Stimulated activated CD4-positive, alpha-beta T cell treated with anti-CD3 and anti-CD28 coated beads, TNF-alpha, amount 100 ng/mL, for 48 hours (primary cell): ENCODE results near the gene EED.
A peak's percentile ranks its signal among the peaks of the same experiment; 100 is the strongest.
"Not testable (repeated sequence)": the region's sequence is repeated elsewhere in the genome, so short reads cannot be mapped to it uniquely, and the experiment has no call there.

Source experiments
- DNase-seq, 3 donors: peaks; one replicate each; pipeline ENCODE4 v3.0.0-alpha.2; 2020; ENCODE audit warnings: low read depth in 3 of 3

The EED gene

DNA sequence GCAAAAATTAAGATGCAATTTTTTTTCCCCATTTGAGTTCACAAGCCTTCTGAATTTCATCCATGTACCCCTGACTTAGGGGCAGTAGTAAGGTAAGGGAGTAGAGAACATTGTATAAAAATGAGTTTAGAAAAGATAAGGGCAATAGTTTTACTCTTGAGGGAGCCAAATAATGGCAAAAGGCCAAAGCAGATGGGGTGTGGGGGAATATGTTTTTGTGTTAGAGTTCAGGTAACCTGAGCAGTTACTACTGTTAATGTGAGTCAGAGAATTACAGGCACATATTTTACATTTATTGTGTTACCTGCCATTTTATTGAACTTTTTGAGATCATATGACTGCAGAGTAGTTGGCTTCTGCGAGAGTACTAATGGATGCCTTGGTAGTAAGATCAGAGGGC lies 3.1 kb downstream of the EED start:
- DNase-seq, result no peak

GRCh38 chr11:86248609-86249008 lies 4.1 kb downstream of the EED start:
- no peak for DNase-seq

DNA sequence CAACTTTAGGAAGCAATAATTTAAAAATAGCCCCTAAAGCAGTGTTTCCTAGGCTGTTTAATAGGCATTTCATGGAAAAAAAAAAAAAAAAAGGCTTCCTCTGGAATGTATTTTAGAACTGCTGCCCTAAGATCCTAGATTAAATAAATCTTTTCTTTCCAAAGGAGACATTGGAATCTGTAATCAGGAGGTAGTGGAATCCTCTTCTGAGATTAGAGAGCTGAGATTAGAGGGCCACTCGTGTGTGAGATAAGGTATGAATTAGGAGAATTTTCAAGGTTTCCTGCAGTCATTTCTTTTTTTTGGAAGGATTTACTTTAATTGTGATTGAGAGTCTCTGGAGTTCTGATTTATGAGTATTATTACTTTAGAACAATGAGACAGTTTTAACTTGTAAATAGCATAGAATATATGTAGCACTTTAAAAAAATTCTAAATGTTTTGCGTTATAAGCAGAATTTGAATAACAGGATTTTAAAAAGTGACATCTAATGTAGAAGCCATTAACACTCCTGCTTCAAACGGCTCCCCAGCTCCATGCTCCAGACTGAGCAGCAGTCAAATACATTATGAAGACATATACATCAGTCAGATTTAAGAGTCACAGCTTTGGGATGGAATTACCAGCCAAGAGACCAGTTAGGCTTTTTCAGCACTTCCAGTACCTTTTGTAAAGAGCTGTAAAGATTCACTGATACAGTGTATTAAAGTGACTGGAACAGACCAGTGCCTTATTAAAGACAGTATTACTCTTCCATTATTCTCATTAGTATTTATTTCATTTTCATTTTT lies 5.0 kb downstream of the EED start:
- no peak for DNase-seq

DNA sequence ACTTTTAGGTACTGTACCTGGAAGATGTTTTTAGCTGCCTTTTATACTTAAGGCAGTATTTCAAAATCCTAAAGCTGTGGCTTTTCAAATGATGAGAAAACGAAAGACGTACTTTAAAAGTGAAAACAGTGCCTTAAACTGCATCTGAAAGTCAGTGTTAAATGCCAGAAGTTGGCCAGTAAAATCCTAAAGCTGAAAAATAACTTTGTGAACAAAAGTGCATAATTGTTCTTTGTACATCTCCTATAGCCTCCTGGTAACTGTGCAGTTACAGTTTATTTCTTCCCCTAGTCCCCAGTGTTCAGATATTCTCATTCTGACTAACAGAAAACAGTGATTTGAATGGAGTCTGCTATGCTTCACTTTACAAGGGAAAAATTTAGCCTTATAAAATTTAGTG lies 6.8 kb downstream of the EED start:
- DNase-seq, result no peak

- no peak for DNase-seq
Measured at GRCh38 chr11:86255896-86256295, 11.3 kb downstream of the EED start.

GRCh38 chr11:86256608-86257007 lies 12.1 kb downstream of the EED start:
- DNase-seq, result no peak

GRCh38 chr11:86257446-86257845 lies 12.9 kb downstream of the EED start:
- no peak for DNase-seq

DNA sequence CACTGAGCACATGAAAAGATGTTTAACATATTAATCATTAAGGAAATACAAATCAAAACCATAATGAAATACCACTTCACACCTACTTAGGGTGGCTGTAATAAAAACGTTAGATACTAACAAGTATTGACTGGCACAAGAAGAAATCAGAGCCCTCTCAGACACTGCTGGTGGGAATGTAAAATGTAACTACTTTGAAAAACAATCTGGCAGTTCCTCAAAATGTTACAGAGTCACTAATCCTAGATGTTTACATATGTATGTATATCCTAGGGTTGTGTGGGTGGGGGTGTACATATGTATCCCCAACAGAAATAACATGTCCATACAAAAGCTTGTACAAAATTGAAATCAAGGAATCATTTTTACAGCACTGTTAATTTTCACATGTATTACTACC lies 15.2 kb downstream of the EED start:
- DNase-seq, result no peak

GRCh38 chr11:86261328-86261727 lies 16.8 kb downstream of the EED start:
- DNase-seq, result no peak

DNA sequence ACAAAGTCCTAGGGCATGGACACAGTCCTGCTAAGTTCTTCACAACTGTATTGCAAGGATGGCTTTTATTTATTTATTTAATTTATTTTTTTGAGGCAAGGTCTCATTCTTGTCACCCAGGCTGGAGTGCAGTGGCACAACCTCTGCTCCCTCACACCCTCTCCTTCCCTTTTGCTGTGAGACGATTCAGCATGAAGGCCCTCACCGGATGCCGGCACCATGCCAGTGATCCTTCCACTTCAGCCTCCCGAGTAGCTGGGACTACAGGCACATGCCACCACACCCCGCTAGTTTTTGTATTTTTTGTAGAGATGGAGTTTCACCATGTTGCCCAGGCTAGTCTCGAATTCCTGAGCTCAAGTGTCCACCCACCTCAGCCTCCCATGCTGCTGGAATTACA lies 17.8 kb downstream of the EED start:
- DNase-seq, result no peak

DNA sequence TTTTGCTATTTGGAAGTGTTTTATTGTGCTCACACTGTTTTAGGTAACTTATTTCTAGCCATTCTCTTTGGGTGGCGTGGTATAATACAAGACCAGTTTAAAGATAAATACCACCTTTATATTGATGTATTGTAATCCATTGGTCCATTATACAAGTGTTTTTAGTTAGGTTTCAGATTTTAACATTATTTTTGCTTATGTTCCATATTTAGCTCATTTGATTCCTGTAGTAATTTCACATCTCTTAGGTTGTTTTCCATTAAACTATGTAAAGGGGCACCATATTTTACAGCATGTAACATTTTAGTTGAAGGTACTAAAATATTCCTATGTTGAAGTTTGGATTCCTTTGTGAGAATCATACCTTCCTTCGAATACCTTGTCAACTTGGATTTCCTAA lies 20.1 kb downstream of the EED start:
- DNase-seq, result no peak

DNA sequence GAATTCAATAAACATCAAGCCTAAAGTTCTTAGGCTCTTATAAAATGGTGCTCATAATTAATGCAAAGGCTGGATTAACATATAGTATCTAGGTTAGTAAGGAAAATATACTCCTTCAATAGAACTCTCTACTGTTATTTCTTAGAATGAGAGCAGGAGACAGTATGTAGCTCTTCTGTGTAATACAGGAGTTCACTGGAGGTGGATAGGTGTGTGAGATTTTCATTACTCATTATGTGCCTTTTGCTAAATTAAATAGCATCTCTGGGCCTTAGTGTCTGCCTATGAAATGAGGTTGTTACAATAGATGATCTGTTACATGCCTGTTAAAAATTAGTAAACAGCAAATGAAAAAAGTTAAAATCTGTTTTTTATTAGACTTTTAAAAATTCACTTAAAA lies 20.6 kb downstream of the EED start:
- no peak for DNase-seq

GRCh38 chr11:86269645-86270044 lies 25.1 kb downstream of the EED start:
- no peak for DNase-seq

DNA sequence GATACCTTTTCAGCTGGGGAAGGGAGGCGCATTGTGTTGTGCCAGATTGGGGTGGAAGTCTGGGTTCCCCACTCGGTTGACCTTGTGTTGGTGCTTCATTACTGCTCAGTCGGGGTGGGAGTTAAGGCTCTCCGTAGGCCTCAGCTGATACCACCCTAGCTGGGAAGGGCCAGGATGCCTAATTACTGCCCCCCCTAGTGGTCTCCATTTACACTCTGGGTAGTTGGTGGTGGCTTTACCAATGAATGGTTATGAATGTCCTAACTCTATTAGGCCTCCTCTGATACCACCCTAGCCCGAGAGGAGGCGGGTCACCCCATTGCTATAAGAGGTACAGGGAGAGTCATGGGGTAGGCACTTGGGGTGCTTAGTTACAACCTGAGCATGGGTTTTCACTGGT lies 29.9 kb downstream of the EED start:
- DNase-seq, result no peak

DNA sequence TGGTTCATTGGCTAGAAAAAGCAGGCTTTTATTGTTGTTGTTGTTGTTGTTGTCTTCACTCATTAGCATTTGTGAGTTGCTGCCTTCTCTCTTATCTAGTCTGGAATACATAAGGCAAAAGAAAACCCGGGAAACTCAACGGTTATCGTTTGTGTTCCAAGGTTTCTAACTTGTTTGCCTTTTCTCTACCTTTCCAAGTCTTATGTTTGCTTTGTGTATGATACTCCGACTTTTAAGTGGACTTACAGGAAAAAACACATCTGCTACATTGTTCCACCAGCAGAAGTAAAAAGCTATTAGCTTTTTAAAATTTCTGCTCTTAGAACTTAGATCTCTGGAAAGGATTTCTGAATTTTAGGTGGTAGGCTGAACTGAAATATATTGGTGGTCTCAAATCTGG lies 30.4 kb downstream of the EED start:
- DNase-seq, result no peak

GRCh38 chr11:86275493-86276370 lies 31.2 kb downstream of the EED start:
- DNase-seq, result no peak

DNA sequence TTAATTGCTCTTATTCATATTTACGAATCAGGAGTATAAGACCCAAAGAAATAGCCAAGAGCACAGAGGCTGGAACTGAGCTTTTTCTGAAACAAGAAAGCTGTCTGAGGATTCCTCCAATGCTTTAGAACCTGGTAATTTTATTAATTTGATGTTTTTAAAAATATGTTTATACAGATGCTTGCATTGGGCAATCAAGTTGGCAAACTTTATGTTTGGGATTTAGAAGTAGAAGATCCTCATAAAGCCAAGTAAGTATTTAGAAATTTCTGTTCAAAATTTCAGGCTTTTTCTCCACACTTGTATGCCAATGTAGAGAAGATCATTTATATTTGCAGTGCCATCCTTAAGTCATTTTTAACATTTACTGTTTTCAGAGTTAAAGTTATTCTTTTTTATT lies 33.2 kb downstream of the EED start:
- DNase-seq, result no peak

DNA sequence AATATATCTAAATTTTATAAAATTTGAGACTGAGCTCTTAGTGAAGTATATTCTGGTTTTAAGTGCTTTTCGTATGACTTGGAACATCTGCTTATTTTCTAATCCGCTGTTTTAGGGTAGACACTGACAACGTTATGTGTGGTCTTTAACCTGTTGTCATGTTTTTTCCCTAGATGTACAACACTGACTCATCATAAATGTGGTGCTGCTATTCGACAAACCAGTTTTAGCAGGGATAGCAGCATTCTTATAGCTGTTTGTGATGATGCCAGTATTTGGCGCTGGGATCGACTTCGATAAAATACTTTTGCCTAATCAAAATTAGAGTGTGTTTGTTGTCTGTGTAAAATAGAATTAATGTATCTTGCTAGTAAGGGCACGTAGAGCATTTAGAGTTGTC lies 33.7 kb downstream of the EED start:
- DNase-seq, result no peak

DNA sequence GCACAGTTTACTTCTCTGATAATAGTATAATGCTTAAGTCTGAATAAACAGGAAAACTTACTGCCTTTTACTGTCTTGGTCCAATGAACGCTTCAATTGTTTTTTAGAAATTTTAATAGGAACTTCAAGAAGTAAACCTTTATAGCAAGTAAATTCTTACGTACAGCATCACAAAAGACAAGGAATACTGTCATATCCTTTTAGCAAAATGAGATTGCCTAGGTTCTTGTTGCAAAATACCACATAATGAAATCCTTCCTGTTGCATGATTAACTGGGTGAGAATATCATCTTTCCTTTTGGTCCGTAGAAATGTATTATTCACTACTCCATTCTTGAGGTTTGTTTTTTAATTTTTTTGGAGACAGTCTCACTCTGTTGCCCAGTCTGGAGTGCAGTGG lies 35.2 kb downstream of the EED start:
- no peak for DNase-seq

- DNase-seq, result no peak
Measured at GRCh38 chr11:86287468-86287796, 42.9 kb downstream of the EED start.

DNA sequence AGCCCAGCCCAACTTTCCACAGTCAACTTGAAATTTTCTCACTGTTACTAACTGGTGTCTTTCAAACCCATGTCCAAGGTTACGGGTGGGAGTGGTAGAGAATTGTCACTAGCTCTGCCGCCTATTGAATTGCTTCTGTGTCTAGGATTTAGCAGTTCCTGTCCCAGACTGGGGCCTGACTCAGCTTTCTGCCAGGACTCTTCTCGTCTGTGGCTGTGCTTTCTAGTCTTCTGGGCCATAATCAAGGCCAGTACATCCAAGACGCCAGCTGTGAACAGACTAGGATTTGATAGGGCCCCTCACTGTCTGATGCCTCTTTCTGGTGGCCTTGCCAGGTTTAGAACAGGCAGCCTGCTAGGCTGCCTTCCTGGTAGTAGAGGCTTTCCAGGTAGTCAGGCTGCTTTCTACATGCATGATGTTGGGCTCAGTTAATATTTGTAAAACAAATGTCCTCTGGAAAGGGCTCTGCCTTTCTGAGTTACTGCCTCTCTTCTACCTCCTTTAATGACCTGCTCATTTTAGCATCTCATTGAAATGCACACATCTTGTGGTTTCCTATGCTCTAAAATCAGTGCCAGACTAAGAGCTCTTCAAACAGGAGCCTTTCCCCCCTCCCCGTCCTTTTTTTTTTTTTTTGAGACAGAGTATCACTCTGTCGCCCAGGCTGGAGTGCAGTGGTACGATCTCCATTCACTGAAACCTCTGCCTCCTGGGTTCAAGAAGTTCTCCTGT lies 44.4 kb downstream of the EED start:
- DNase-seq, result peak in 1 of 3 donors; percentile 28

DNA sequence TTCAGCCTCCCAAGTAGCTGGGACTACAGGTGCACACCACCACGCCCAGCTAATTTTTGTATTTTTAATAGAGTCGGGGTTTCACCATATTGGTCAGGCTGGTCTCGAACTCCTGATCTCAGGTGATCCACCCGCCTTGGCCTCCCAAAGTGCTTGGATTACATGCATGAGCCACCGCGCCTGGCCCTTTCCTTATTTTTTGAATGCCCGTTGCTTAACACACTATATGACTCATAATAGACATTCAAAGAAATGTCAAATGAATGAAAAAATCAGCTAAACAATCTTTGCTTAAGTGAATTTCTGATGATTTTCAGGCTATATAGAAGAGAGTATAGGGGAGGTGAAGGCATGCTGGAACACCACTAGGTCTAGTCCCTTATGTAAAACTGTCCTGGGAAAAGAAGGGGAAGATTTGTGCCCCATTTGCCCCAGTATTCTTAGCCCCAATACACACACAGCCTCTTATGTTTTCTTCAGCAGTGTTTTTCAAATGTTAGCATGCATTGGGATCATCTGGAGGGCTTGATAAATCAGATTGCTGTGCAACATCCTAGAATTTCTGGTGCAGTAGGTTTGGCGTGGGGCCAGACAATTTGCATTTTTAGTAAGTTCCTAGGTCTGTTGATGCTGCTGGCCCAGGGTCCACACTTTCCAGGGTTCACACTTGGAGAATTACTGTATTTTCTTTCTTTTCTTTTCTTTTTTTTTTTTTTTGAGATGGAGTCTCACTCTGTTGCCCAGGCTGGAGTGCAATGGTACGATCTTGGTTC lies 45.1 kb downstream of the EED start:
- DNase-seq, result not testable (repeated sequence)
